Measurements from ENCODE around the gene PLEKHF1.

DNA sequence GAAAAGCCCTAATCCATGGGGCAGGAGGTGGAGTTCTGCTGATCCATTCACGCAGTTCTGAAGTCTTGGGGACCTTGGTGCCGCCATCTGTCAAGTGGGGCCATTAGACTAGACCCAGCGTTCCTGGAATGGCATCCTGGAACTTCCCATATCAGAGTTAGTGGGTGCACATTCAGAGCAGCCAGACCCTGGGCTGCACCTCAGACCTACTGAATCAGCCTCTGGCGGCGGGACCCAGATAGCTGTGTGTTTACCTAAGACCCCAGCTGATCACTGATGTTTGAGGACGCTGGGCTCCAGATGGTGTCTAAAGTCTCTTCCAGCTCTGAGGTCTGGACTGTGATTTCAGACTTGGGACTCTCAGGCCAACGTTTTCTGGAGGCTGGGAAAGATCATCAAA is 46.4 kb upstream of the PLEKHF1 start:
- no peak for TF ChIP-seq EZH2phosphoT487 (IDR thresholded peaks at IDR 0.05; ENCODE audit: borderline replicate concordance, low read length)
- TF ChIP-seq CTCF (IDR thresholded peaks at IDR 0.05; ENCODE audit: low read depth, low read length, poor library complexity, severe bottlenecking), result no peak

Measured in DOHH2 (cell line).